ENCODE data around the gene MGA.

GRCh38 chr15:41658689-41659088 lies 1.5 kb upstream of the MGA start:
- TF ChIP-seq CTCF (IDR thresholded peaks at IDR 0.05) (no peak), POLR2A (IDR thresholded peaks at IDR 0.05) (no peak)
